Tibial artery (tissue), 4 donors: Measurements from ENCODE around the gene UGT1A10.

ENCODE experiments used
- DNase-seq, 2 donors: peaks; one replicate each; pipeline ENCODE4 v3.0.0-alpha.2; 2019
- H3K27ac ChIP-seq, 2 donors: fragments of 200-600 bp; sonication (generic) in 1 of 2; 1 replicate in 1 of 2; 2 replicates in 1 of 2; pipeline ENCODE4 v1.5.1; 2018 to 2019; ENCODE audit warnings: mild to moderate bottlenecking in 1 of 2
- H3K27me3 ChIP-seq, 2 donors: fragments of 200-600 bp; sonication (generic) in 1 of 2; one replicate each; pipeline versions ENCODE4 v1.5.1 to v1.6.0; 2016 to 2019
- H3K36me3 ChIP-seq, 3 donors: fragments of 200-600 bp; sonication (generic) in 2 of 3; one replicate each; pipeline ENCODE4 v1.5.1; 2016 to 2019; ENCODE audit warnings: mild to moderate bottlenecking in 2 of 3
- H3K4me1 ChIP-seq, 4 donors: fragments of 200-600 bp; sonication (generic) in 2 of 4; 1 replicate in 3 of 4; 2 replicates in 1 of 4; pipeline ENCODE4 v1.5.1; 2016 to 2019
- H3K4me3 ChIP-seq, 2 donors: fragments of 200-600 bp; sonication (generic) in 1 of 2; 1 replicate in 1 of 2; 2 replicates in 1 of 2; pipeline ENCODE4 v1.5.1; 2018 to 2019; ENCODE audit warnings: mild to moderate bottlenecking in 2 of 2
- H3K9me3 ChIP-seq, 3 donors: fragments of 200-600 bp; sonication (generic) in 1 of 3; one replicate each; pipeline ENCODE4 v1.5.1; 2016 to 2019
- intact Hi-C: fragments of 100-400 bp; cut with DNase I; formaldehyde crosslinking; loops from one replicate; pipeline ENCODE4 v1.15.0; 2023; ENCODE audit warnings: low total_unique reads
- TF ChIP-seq, protein P1 (sequence below), 2 experiments: fragments of 200-600 bp in 1 of 2; fragments of 450-650 bp in 1 of 2; IDR thresholded peaks; one replicate each; pipeline ENCODE4 v1.5.1; 2017 to 2019; ENCODE audit warnings: antibody characterized with exemption in 2 of 2, mild to moderate bottlenecking in 1 of 2, moderate library complexity in 1 of 2

UGT1A10 gene

GRCh38 chr2:233792720-233793119 lies 156.5 kb downstream of the UGT1A10 start:
- no peak overlapping the region for H3K4me3 ChIP-seq
- H3K36me3 ChIP-seq: no peaks in the 10 kb centered on the region
- H3K27me3 ChIP-seq: no peaks in the 10 kb centered on the region
- H3K9me3 ChIP-seq: no peaks in the 10 kb centered on the region
- DNase-seq: no peak
- intact Hi-C loops: no loop called here
- TF ChIP-seq, protein P1, sequence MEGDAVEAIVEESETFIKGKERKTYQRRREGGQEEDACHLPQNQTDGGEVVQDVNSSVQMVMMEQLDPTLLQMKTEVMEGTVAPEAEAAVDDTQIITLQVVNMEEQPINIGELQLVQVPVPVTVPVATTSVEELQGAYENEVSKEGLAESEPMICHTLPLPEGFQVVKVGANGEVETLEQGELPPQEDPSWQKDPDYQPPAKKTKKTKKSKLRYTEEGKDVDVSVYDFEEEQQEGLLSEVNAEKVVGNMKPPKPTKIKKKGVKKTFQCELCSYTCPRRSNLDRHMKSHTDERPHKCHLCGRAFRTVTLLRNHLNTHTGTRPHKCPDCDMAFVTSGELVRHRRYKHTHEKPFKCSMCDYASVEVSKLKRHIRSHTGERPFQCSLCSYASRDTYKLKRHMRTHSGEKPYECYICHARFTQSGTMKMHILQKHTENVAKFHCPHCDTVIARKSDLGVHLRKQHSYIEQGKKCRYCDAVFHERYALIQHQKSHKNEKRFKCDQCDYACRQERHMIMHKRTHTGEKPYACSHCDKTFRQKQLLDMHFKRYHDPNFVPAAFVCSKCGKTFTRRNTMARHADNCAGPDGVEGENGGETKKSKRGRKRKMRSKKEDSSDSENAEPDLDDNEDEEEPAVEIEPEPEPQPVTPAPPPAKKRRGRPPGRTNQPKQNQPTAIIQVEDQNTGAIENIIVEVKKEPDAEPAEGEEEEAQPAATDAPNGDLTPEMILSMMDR (IDR thresholded peaks at IDR 0.05): no peak
- H3K4me1 ChIP-seq: no peaks in the 10 kb centered on the region
- H3K27ac ChIP-seq: no peak overlapping the region

GRCh38 chr2:233793465-233794127 lies 157.3 kb downstream of the UGT1A10 start:
- no peaks in the 10 kb centered on the region for H3K9me3 ChIP-seq

DNA sequence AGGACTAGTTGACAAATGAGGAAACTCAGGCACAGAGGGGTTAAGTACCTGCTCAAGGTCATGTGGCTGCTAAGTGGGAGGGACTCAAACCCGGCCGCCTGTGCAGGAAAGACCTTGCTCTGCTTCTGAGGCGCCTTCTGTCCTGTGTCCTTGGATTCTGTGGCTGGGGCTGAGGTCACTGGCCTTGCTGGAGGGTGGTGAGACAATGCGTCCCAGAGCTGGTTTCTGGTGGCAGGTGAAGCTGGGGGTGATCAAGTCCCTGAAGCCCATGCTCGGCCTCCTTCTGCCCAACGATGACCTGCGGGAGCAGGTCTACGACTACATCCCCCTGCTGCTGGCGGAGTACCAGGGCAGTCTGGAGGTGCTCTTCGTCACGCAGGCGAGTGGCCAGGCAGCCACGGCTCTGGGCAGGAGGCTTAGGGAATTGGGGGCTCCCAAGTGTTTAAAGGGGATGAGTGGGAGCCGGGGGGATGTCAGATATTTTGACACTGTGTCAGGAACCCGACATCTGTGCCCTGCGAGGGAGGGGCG lies 157.9 kb downstream of the UGT1A10 start:
- no peak overlapping the region for H3K4me3 ChIP-seq
- DNase-seq: peak in 1 of 2 donors; percentile 50
- no peak overlapping the region for H3K27ac ChIP-seq
- TF ChIP-seq, protein P1 (IDR thresholded peaks at IDR 0.05): no peak
- intact Hi-C loops: no loop called here
- no peaks in the 10 kb centered on the region for H3K36me3 ChIP-seq
- H3K27me3 ChIP-seq: no peaks in the 10 kb centered on the region
- H3K9me3 ChIP-seq: no peaks in the 10 kb centered on the region
- H3K4me1 ChIP-seq: no peaks in the 10 kb centered on the region

More at GRCh38 chr2:233793465-233794127, 157.3 kb downstream of the UGT1A10 start:
- H3K4me3 ChIP-seq: no peak overlapping the region
- intact Hi-C loops: no loop called here
- DNase-seq: no peak
- H3K27me3 ChIP-seq: no peaks in the 10 kb centered on the region
- no peaks in the 10 kb centered on the region for H3K36me3 ChIP-seq
- no peak overlapping the region for H3K27ac ChIP-seq
- no peaks in the 10 kb centered on the region for H3K4me1 ChIP-seq
- TF ChIP-seq, protein P1 (IDR thresholded peaks at IDR 0.05): no peak

DNA sequence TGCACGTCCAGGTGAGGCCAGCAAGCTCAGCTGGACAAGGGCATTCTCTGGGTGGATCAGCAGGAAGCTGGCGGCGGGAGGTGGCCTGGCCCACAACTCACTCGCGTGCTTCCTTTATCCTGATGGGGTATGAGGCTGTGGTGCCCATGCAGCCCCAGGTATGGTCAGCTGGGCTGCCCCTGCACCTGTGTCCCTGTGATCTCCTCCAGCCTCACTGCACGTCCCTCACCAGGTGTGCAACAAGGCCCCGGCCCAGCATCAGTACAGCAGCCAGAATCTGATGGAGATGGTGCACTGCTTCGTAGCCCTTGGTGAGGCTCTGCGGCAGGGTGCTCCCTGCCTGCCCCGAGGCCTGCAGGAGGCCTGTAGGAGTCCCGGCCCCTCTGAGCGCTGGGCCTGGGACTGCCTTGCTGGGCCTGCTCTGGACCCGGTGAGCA lies 159.5 kb downstream of the UGT1A10 start:
- Histone ChIP-seq H3K4me1 (no peaks in the 10 kb centered on the region), H3K4me3 (no peak overlapping the region), H3K9me3 (no peaks in the 10 kb centered on the region), H3K27ac (no peak overlapping the region), H3K36me3 (no peaks in the 10 kb centered on the region), H3K27me3 (no peaks in the 10 kb centered on the region)
- peak in 1 of 2 donors; percentile 42 for DNase-seq
- TF ChIP-seq, protein P1 (IDR thresholded peaks at IDR 0.05): no peak
- intact Hi-C loops: no loop called here

GRCh38 chr2:233796254-233796653 lies 160.0 kb downstream of the UGT1A10 start:
- no peak for DNase-seq
- no peaks in the 10 kb centered on the region for H3K9me3 ChIP-seq
- TF ChIP-seq, protein P1 (IDR thresholded peaks at IDR 0.05): no peak
- no peaks in the 10 kb centered on the region for H3K4me1 ChIP-seq
- intact Hi-C loops: no loop called here
- no peaks in the 10 kb centered on the region for H3K27me3 ChIP-seq
- no peak overlapping the region for H3K27ac ChIP-seq
- no peaks in the 10 kb centered on the region for H3K36me3 ChIP-seq
- no peak overlapping the region for H3K4me3 ChIP-seq
